Tibial nerve (tissue), 4 donors: ENCODE data around the gene TSEN54. TPM values are rescaled to one million over a fixed set of nuclear protein-coding genes. Genes with fewer than 3 reads are reported as not detected.
A peak's percentile ranks its signal among the peaks of the same experiment; 100 is the strongest.
"Not testable (repeated sequence)": the region's sequence is repeated elsewhere in the genome, so short reads cannot be mapped to it uniquely, and the experiment has no call there.

ENCODE experiments used
- DNase-seq, 2 donors: peaks; one replicate each; pipeline ENCODE4 v3.0.0-alpha.2; 2019; ENCODE audit warnings: low spot score in 2 of 2
- H3K27ac ChIP-seq, 4 donors: fragments of 200-600 bp; sonication (generic) in 3 of 4; one replicate each; pipeline ENCODE4 v1.5.1; 2017 to 2019; ENCODE audit warnings: mild to moderate bottlenecking in 1 of 4
- H3K27me3 ChIP-seq, 2 donors: fragments of 200-600 bp; sonication (generic) in 1 of 2; one replicate each; pipeline versions ENCODE4 v1.5.1 to v1.6.0; 2017 to 2019
- H3K36me3 ChIP-seq, 3 donors: fragments of 200-600 bp; sonication (generic); one replicate each; pipeline ENCODE4 v1.5.1; 2018 to 2019
- H3K4me1 ChIP-seq, 4 donors: fragments of 200-600 bp; sonication (generic) in 3 of 4; one replicate each; pipeline ENCODE4 v1.5.1; 2017 to 2019
- H3K4me3 ChIP-seq, 4 donors: fragments of 200-600 bp; sonication (generic) in 3 of 4; one replicate each; pipeline ENCODE4 v1.5.1; 2017 to 2019; ENCODE audit warnings: mild to moderate bottlenecking in 1 of 4, moderate library complexity in 1 of 4
- H3K9me3 ChIP-seq, 4 donors: fragments of 200-600 bp; sonication (generic) in 3 of 4; one replicate each; pipeline ENCODE4 v1.5.1; 2017 to 2019
- EP300 ChIP-seq, 2 donors: sonication (generic); formaldehyde crosslinking; IDR thresholded peaks; one replicate each; pipeline ENCODE4 v1.6.1; 2017; ENCODE audit warnings: antibody characterized with exemption in 2 of 2, mild to moderate bottlenecking in 1 of 2
- POLR2A ChIP-seq, 2 donors: fragments of 450-650 bp; IDR thresholded peaks; one replicate each; pipeline ENCODE4 v1.6.1; 2017; ENCODE audit warnings: antibody characterized with exemption in 2 of 2, mild to moderate bottlenecking in 2 of 2, moderate library complexity in 2 of 2
- WGBS, 2 donors: methylation state at CpG; one replicate each; pipeline ENCODE4 v1.1.5; 2018; 5-methylcytosine and 5-hydroxymethylcytosine counted together
- total RNA-seq, 4 donors: library from RNA; depleted of rRNA; stranded (reverse); fragments of >200 nt; gene quantifications; one replicate each; pipeline ENCODE4 v1.1.0, GENCODE V29; 2016
- TF ChIP-seq, protein P1 (sequence below), 5 experiments: fragments of 200-600 bp in 3 of 5; fragments of 450-650 bp in 2 of 5; sonication (generic) in 3 of 5; IDR thresholded peaks; one replicate each; pipeline ENCODE4 v1.5.1; 2016 to 2019; ENCODE audit warnings: antibody characterized with exemption in 5 of 5, mild to moderate bottlenecking in 3 of 5, moderate library complexity in 2 of 5

The TSEN54 gene
- total RNA-seq, 4 donors from 2014 or later, result 43.3 to 84.6 (median 53.0) TPM

DNA sequence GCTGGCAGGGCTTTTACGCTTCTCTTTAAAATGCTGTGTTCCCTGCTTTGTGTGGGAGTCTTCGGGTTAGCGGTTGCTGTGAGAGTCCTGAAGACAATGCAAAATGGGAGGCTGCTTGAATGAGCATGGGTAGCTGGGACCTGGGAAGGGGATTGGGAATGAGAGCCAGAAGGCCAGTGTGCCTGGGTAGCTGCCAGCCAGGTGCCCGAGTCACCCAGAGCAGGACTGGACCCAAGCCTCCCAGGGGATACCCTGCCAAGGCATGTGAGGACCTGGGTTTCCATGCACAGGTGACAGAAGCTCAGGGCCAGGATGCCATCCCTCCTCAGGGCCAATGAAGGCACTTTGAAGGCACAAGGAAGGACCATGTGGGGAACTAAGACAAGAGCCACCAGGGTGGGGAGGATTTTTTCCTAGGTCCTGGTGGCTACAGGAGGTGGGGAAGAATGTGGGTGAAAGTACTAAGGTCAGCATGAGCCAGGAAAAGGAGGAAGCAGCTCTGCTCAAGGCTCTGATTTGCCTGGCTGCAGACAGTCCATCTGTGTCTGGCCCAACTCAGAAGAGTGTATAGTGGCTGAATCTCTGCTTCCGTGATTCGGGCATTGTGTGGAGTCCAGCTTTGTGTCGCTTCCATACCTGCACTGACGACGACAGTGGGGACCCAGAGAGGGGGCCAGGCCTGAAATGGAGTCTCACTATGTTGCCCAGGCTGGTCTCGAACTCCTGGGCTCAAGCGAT lies 39.4 kb upstream of the TSEN54 start:
- Histone ChIP-seq H3K4me1 (peaks cover 0 to 93% (median 40%) of the 10 kb centered on the region in 4 donors), H3K36me3 (peaks cover 0 to 16% (median 0%) of the 10 kb centered on the region in 3 donors), H3K27ac (peak overlapping the region in 3 of 4 donors; percentile 59 to 91 (median 60)), H3K4me3 (peak overlapping the region in 1 of 4 donors; percentile 10), H3K9me3 (no peaks in the 10 kb centered on the region), H3K27me3 (no peaks in the 10 kb centered on the region)
- no peak for DNase-seq
- 48 to 55% methylated on average over 8 to 11 of the region's 11 CpGs for WGBS, 2 donors
- TF ChIP-seq POLR2A (IDR thresholded peaks at IDR 0.05), result no peak

DNA sequence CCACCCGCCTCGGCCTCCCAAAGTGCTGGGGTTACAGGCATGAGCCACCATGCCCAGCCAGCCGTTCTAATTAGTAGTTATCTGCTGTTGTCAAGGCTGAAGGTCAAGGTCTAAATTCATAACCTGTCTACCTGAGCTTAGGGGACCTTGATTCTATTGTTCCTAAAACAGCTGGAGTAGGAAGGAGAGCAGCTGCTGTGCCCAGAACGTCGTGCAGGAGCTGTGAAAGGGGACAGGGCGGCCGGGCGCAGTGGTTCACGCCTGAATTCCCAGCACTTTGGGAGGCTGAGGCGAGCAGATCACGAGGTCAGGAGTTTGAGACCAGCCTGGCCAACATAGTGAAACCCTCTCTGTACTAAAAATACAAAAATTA lies 38.9 kb upstream of the TSEN54 start:
- Histone ChIP-seq H3K4me1 (peaks cover 0 to 93% (median 42%) of the 10 kb centered on the region in 4 donors), H3K27ac (peak overlapping the region in 2 of 4 donors; percentile 60 to 91)
- not testable (repeated sequence) for DNase-seq, H3K4me3 ChIP-seq, H3K36me3 ChIP-seq, H3K27me3 ChIP-seq, H3K9me3 ChIP-seq
- whole genome bisulfite sequencing, 2 donors, result 81 to 91% methylated on average over 11 of the region's 11 CpGs

DNA sequence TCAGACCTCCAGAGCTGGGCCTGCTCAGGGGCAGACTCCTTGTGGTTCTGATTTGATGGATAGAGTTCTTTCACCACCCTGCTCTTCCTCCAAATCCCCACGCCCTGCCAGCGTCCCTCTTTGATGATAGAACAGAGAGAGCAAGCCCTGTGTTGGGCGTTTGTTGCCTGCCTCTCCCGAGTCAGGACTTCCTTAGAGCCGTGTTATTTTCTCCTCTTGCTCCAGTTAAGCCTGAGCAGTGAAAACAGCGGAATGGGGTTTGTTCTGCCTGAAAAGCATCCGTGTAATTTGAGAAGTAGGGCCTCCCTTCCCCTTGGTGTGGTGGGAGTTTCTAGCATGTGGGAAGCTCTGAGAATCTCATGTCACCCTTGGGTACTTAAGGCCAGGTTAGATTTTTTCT lies 37.8 kb upstream of the TSEN54 start:
- H3K4me1 ChIP-seq, result peaks cover 0 to 91% (median 41%) of the 10 kb centered on the region in 4 donors
- TF ChIP-seq, protein P1, sequence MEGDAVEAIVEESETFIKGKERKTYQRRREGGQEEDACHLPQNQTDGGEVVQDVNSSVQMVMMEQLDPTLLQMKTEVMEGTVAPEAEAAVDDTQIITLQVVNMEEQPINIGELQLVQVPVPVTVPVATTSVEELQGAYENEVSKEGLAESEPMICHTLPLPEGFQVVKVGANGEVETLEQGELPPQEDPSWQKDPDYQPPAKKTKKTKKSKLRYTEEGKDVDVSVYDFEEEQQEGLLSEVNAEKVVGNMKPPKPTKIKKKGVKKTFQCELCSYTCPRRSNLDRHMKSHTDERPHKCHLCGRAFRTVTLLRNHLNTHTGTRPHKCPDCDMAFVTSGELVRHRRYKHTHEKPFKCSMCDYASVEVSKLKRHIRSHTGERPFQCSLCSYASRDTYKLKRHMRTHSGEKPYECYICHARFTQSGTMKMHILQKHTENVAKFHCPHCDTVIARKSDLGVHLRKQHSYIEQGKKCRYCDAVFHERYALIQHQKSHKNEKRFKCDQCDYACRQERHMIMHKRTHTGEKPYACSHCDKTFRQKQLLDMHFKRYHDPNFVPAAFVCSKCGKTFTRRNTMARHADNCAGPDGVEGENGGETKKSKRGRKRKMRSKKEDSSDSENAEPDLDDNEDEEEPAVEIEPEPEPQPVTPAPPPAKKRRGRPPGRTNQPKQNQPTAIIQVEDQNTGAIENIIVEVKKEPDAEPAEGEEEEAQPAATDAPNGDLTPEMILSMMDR (IDR thresholded peaks at IDR 0.05), result no peak
- TF ChIP-seq POLR2A (IDR thresholded peaks at IDR 0.05), result no peak
- TF ChIP-seq EP300 (IDR thresholded peaks at IDR 0.05), result no peak
- no peak for DNase-seq
- 57 to 62% methylated on average over 7 of the region's 7 CpGs for WGBS, 2 donors
- H3K36me3 ChIP-seq, result no peaks in the 10 kb centered on the region
- no peaks in the 10 kb centered on the region for H3K9me3 ChIP-seq
- H3K27ac ChIP-seq, result peak overlapping the region in 3 of 4 donors; percentile 4 to 46 (median 31)
- no peak overlapping the region for H3K4me3 ChIP-seq
- no peaks in the 10 kb centered on the region for H3K27me3 ChIP-seq

DNA sequence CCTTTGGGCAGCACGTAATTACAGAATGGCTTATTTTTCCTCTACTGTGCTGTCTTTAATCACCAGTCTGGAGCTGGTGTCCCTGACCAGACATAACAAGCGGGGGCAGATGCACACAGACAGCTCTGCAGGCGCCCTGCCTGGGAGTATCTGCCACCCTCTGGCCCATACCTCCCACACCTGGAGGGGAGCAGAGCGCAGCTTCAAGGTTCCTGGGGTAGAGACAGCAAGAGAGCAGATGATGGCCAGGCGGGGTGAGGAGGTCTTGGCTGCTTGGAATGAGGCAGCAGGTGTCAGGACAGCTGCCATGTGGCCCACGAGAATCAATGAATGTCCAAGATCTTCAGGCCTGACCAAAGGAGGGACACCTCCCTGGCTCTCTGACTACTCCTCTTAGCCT lies 36.0 kb upstream of the TSEN54 start:
- TF ChIP-seq EP300 (IDR thresholded peaks at IDR 0.05), result no peak
- no peak for TF ChIP-seq POLR2A (IDR thresholded peaks at IDR 0.05)
- TF ChIP-seq, protein P1 (IDR thresholded peaks at IDR 0.05), result no peak
- Histone ChIP-seq H3K27me3 (no peaks in the 10 kb centered on the region), H3K4me1 (peaks cover 0 to 90% (median 36%) of the 10 kb centered on the region in 4 donors), H3K27ac (peak overlapping the region in 1 of 4 donors; percentile 20), H3K36me3 (no peaks in the 10 kb centered on the region), H3K4me3 (no peak overlapping the region), H3K9me3 (no peaks in the 10 kb centered on the region)
- DNase-seq, result no peak
- 83 to 86% methylated on average over 6 of the region's 6 CpGs for WGBS, 2 donors

DNA sequence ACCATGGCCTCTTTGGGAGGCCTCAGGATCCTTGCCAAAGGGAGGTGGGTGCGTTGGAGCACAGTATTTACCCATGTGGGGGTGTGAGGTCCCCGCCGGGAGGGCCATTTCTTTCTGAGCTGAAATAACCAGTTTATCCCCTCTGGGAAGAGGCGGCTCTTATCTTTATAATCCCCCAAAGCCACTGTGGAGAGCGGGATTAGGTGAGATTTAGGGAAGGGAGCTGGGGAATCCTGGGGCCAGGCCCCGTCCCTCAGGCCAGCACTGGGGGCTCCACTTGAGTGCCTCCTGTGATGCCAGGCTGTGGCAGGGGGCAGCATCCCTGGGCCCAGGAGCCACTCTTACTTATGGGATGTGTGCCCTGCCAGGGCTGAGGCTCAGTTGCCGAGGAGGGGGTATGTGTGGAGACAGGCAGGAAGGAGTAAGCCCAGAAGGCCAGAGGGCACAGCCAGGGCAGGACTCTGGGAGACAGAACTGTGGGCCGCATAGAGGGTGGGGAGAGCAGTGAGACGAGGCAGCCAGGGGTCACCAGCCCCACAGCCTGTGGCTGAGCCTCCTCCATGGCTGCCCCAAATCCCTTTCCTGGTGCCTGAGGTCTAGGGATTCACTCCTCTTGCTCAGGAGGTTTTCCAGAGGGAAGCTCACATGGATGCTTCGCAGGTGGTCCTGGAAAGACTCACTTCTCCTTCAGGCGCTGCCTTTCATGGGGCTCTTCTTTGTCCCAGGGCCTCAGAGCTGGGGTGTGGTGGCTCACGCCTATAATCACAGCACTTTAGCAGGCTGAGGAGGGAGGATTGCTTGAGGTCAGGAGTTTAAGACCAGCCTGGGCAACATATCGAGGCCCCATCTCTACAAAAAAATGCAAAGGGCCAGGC lies 34.9 kb upstream of the TSEN54 start:
- peak overlapping the region in 3 of 4 donors; percentile 10 to 57 (median 55) for H3K27ac ChIP-seq
- H3K4me1 ChIP-seq, result peaks cover 0 to 90% (median 35%) of the 10 kb centered on the region in 4 donors
- TF ChIP-seq EP300 (IDR thresholded peaks at IDR 0.05), result no peak
- TF ChIP-seq POLR2A (IDR thresholded peaks at IDR 0.05), result no peak
- TF ChIP-seq, protein P1 (IDR thresholded peaks at IDR 0.05), result no peak
- no peaks in the 10 kb centered on the region for H3K9me3 ChIP-seq
- H3K36me3 ChIP-seq, result peaks cover 0 to 3% (median 0%) of the 10 kb centered on the region in 3 donors
- no peak for DNase-seq
- 51 to 53% methylated on average over 11 to 13 of the region's 13 CpGs for WGBS, 2 donors
- no peak overlapping the region for H3K4me3 ChIP-seq
- H3K27me3 ChIP-seq, result no peaks in the 10 kb centered on the region
